Superior temporal gyrus (tissue), 1 donor: ENCODE data around the gene OTOG.
A peak's percentile ranks its signal among the peaks of the same experiment; 100 is the strongest.

Experiments
- DNase-seq: peaks from one replicate; pipeline ENCODE4 v3.0.0-alpha.2; 2016; ENCODE audit errors: extremely low spot score

OTOG gene

GRCh38 chr11:17581732-17582053 is 34.6 kb downstream of the OTOG start:
- DNase-seq, result no peak

DNA sequence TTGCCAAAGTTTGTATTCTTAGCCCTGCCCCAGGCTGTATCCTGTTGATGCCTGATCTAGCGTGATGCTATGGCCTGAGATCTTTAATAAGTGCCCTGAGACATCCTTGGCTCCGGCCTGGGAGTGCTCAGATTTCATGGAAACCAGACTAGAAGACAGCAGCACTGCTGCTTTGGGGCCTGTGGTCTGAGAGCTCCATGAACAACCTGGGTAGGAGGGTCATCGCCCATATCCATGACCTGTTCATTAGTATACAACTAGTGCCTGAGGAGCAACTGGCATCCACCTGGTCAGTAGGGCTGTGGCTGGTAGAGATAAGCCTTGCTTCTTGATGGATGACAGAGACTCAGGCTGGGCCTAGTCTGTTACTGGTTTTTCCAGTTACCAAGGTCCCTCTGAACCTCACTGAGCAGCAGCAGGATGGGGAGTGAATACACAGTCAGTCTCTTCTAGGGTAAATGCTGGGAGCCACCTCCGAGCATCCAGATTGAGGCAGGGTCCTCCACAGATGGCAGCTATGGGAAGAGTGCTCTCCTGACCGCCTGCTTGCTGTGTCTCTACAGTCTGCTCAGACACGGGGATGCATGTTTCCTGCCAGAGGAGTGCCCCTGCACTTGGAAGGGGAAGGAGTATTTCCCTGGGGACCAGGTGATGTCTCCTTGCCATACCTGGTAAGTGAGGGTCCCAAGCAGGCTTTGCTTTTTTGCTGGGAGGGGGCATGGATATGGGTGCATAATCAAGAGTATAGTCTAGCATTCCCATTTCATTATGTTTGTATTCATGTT is 39.0 kb downstream of the OTOG start:
- DNase-seq, result no peak

DNA sequence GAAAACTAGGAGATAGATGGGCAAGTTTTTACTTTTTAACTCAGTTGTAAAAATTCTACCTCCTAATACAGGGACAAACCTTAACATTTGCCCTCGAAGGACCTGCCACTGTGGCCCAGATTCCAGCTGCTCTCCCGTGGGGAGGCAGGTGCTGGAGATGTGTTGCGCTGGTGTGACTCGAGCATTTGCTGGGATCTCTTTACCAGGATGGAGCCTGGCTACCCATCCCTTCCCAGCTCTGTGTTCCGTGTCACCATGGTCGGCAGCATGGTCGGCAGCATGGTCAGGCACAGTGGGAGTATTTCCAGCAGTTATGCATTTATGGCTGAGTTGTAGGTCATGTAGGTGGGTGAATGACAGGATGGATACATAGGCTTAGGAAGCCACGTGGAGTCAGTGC is 41.1 kb downstream of the OTOG start:
- DNase-seq, result no peak

DNA sequence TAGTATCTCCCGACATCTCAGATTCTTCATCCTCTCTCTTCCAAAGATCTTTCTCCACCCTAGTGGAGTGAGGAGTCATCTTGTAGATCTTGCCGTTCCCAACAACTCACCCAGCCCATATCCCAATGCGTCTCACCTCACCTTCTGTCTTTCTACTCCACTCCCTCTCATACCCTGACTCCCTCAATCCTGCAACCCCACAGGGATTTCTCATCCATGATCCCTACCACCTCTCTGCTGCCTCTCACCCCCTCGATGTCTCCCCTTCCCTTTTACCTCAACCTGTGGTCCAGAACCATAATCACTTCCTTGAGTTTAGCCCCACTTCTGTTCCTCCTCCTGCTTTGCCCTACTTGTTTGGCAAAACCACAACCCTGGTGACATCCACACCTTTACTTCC is 41.7 kb downstream of the OTOG start:
- no peak for DNase-seq

DNA sequence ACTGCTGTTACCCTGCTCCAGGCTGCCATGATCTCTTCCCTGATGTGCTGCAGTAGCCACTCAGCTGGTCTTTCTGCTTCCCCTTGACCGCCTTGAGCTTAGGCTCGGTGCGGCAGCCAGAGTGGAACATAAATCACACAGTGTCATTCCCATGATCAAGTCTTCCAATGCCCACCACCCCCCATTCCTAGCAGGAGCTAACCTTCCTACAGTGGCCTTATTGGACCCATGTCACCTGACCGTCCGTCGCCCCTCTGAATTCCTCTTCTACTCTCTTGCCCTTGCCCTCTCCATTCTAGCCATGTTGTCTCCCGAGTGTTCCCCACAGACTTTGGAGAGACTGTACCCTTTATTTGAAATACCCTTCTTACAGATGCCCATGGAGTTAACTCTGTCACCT is 43.4 kb downstream of the OTOG start:
- DNase-seq, result no peak

GRCh38 chr11:17591293-17591692 is 44.2 kb downstream of the OTOG start:
- no peak for DNase-seq

- DNase-seq, result no peak
Observed at GRCh38 chr11:17593466-17594245, 46.6 kb downstream of the OTOG start.

DNA sequence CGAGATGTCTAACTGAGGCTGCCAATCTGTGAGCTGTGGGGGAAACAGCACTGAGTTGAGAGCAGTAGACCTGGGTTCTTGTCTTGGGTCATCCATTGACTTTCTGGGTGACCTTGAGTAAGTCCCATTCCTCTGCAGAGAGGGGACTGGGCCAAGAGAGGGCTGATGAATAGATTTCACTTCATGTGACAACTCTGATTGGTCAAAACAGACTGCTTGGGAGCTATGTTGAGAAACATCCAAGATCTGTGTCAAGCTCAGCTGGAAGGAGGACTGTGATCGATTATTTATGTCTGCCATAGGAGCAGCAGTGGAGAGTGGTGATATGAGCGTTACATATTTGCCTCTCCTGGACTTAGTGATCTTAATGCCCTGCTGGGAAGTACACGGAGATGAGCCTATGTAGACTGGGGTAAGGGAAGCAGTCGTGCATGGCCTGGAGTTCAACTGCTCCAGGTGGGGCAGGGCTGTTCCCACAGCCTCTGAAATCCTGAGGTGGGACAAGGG is 47.7 kb downstream of the OTOG start:
- no peak for DNase-seq

DNA sequence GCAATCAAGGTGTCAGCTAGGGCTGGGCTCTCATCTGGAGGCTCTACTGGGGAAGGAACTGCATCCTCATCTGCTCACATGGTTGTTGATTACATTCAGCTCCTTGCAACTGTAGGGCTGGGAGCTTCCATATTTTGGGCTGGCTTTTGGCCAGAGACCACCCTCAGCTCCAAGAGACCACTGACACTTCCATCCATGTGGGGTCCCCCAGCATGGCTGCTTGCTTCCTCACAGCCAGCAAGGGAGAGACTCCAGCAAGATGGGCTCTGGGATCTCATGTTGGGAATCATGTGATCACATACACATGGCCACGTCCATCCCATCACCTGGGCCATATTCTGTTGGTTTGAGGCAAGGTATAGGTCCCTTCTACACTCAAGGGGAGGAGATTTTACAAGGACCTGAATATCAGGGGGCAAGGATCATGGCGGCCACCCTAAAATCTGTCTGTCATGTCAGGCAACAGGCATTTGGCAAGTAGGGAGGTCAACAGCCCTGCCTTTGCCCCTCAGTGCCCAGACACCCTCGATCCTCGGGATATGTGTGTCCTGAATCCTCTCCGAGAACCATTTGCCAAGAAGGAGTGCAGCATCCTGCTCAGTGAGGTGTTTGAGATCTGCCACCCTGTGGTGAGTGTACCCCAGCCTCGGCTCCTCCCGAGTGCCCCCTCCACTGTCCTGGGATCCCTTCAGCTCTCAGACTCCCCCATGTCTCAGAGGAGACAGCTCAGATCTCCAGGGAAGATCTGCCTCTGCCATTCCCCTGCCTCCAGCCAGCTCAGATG is 48.7 kb downstream of the OTOG start:
- no peak for DNase-seq

DNA sequence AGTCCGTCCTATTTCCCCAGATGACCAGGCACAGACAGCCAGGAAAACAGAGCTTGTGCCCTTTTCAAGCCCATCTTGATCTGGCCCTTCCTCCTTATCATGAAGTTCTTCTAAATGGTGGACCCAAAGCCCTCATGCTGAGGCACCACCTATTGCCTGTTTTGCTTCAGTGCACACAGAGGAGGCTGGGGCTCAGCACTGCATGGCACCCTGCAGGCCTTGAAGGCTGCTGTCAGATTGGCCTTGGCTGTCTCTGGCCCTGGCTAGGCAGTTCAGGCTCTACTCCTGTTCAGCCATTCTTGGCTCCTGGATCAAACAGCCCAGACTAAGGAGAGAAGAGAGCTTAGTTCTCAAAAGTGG is 49.2 kb downstream of the OTOG start:
- no peak for DNase-seq

- DNase-seq, result no peak
Observed at GRCh38 chr11:17596711-17597110, 49.7 kb downstream of the OTOG start.

GRCh38 chr11:17597770-17598169 is 50.7 kb downstream of the OTOG start:
- no peak for DNase-seq

GRCh38 chr11:17598700-17599459 is 51.8 kb downstream of the OTOG start:
- DNase-seq, result peak; percentile 93

DNA sequence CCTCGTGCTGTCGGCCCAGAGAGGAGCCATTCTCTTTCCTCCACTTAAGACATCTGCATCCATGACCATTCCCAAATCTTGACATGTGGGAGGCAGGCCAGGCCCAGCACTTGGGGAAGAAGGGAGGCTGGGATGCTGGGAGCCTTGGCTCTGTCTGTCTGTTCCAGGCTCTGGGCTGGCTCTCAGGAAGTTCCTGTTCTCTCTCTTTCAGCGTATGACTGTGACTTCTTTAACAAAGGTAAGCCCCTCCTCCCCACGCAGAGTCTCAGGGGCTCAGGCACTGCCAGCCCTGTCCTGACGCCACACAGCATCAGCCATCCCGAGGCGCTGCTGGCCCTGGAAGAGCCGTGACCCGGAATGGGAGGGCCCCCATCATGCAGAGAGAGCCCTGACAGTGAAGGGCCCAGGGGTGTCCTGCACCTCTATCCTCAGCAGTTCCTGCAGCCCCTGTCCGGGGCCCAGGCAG is 52.4 kb downstream of the OTOG start:
- no peak for DNase-seq

DNA sequence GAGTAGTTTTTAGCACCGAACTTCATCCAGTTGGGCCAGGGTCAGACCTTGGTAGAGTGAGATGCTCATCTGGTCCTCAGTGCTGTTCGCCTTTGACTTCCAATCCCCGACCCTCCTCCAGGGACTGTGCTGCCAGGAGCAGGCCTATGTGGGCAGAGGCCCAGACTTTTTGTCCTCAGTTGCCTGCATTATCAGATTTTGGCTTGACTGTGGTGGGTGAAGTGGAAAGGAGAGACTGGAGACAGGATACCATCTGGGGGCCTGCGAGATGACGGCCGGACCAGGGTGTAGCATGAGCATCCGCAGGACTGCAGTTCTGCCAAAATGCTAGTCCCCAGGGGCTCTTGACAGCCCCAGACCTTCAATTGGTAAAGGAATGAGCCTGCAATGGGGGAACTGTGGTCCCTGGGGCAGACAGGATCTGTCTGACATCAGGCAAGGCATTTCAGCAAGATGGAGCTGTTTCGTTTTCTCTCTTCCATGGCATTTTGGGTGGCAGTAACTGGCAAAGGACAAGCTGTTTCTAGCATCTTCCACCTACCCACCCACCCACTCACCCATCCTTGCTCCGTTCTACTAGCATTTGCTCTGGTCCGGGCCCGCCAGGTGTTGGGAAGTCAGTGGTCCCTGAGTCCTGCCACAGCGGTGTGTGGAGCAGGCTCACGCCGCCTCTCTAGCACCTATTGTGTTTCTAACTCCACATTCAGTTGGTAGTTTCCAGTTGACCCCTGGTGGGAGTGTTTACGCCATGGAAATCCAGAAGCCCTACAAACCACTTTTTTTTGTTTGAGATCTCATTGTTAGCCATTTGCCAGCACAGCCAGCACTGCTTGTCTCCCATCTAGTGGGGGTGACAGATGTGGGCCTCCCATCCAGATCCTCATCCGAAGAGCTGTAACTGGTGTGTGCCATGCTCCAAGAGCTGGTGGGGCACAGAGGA is 53.5 kb downstream of the OTOG start:
- DNase-seq, result no peak

DNA sequence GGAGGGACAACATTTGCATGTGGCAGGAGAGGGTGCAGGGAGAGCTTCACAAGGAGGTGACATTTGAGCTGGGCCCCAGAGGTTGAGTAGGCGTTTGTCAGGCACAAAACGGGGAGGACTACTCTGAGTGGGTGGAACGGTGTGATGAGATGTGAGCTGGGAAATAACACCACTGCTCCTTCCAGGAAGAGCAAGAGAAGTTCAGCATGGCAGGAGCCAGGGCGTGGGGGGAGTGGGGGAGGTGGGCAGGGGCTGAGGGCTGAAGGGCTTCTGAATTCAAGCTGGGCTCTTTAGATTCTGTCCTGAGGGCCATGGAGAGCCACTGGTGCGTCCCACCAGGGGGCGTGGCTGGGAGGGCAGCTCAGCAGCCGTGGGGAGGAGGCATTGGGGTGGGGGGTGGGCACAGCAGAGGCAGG is 54.2 kb downstream of the OTOG start:
- no peak for DNase-seq

DNA sequence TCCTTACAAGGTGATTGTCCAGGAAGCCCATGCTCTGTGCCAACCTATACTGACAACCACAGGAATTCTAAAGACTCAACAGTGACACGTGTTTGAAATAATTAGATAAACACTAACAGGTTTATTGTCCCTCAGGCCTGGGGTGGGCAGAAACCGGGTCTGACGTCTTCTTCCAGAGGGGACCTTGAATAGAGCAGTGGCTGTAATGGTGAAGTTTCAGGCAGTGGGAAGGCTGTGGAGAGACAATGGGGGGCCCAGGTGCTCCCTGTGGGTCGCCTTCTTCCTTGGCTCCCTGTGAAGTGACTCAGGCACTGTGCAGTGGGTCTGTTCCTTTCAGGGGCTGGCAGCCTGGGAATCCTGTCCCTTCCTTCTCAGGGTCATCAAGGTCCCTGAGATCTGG is 54.6 kb downstream of the OTOG start:
- no peak for DNase-seq

- DNase-seq, result no peak
Observed at GRCh38 chr11:17602105-17603001, 55.3 kb downstream of the OTOG start.

DNA sequence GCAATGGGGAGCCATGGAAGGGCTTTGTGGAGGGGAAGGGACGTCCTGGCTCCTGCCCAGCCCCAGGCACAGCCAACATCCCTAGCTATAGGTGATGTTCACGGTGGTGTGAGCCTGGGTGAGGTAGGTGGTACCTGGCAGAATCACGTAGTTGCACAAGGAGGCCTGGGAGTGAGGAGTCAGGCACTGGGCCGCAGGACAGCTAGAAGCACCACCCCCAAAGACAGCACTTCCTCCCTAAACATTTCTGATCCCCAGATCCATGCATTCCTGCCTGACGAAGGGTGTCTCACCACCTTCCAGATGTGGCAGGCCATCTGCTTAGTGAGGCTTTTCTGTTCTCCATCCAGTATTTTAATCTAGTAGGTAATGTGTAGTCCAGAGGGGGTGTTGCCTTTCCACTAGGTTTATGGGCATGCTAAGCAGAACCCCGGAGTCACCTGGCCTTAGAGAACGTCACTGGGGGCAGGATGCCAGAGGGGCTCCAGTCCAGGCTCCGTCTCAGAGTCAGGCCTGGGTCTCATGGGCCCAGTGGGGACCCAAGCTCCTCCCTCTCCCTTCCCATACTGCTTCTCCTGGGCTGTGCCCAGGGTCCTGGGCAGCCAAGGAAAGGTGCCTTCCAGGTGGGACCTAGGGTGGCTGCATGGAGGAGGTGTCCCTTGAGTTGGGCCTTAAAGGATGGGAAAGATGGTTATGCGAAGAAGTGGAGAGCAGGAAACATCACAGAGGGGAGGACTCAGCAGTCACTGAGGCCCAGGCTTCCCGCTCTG is 56.2 kb downstream of the OTOG start:
- no peak for DNase-seq
